ENCODE data around the gene EPHB1.

Gene EPHB1

DNA sequence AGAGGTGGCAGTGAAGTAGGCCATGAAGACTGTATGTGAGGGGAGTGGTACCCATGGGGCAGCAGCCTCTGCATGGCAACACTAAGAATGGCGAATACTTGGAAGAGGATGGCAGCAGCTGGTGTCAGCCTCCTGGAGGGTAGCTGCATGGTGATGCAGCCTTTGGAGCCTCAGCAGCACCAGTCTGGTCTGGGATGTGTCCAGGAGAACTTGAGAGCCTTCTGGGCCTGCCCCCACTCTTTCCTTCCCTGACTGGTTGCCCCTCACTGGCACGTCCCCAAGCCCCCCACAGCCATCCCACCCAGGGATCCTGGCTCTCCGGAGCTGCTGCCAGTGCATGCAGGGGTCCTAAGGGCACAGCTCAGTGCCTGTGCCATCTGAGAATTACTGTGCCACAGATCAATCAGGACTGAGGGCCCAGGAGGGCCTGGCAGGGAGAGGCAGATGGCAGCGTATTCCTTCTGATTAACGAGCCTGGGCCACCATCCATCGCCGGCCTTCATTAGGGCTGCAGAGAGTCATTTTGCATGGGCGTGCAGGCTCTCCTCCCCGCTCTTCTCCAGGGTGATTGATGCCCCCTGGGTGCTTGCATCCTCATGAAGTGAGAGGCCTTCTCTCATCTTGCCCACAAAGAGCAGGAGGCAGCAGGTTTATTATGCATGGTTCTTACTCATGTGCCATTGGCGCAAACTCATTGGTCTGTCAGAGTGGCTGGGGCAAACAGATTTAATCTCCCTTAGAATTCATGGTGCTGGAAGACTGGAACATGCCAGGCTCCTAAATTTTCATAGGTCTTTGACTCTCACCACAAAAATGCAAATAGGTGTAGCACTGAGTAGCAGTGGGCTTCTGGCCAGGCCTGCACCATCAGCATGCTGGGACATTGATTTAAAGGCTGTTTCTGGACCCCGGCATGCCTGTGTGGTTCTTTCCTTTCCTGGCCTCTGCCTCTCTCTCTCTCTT, 116.8 kb downstream of the EPHB1 start:
- DNase-seq (ENCODE audit: low read depth): no peak

- no peak for DNase-seq (ENCODE audit: low read depth)
Measured at GRCh38 chr3:134916276-134916961, 121.4 kb downstream of the EPHB1 start.

GRCh38 chr3:134917631-134918030, 122.6 kb downstream of the EPHB1 start:
- DNase-seq (ENCODE audit: low read depth): no peak

- DNase-seq (ENCODE audit: low read depth): no peak
Measured at GRCh38 chr3:134918441-134918840, 123.4 kb downstream of the EPHB1 start.

GRCh38 chr3:134922101-134922500, 127.0 kb downstream of the EPHB1 start:
- DNase-seq (ENCODE audit: low read depth): no peak

- DNase-seq (ENCODE audit: low read depth): no peak
Measured at GRCh38 chr3:134922866-134923265, 127.8 kb downstream of the EPHB1 start.

DNA sequence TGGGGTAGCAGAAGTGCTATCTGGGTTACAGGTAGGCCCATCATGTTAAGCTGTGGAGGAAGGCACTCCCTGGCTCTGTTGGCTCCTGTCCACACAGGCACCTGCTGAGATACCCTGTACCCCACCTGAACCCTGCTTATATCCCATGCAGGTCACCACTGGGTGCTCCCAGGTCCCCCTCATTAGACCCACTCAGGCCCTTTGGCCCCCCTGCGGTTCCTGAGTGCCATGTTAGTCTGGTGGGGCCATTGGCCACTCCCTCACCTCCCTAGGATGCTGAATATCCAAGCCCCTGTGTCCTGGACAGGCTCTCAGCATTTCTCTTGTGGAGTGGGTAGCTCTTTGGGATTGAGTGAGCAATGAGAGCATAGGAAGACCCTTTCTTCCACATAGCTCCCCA, 128.2 kb downstream of the EPHB1 start:
- DNase-seq (ENCODE audit: low read depth): no peak

GRCh38 chr3:134927599-134927998, 132.5 kb downstream of the EPHB1 start:
- DNase-seq (ENCODE audit: low read depth): no peak

- no peak for DNase-seq (ENCODE audit: low read depth)
Measured at GRCh38 chr3:134928392-134928791, 133.3 kb downstream of the EPHB1 start.

- no peak for DNase-seq (ENCODE audit: low read depth)
Measured at GRCh38 chr3:134928819-134929218, 133.8 kb downstream of the EPHB1 start.

- no peak for DNase-seq (ENCODE audit: low read depth)
Measured at GRCh38 chr3:134929976-134930375, 134.9 kb downstream of the EPHB1 start.

- DNase-seq (ENCODE audit: low read depth): no peak
Measured at GRCh38 chr3:134931045-134931785, 136.2 kb downstream of the EPHB1 start.

DNA sequence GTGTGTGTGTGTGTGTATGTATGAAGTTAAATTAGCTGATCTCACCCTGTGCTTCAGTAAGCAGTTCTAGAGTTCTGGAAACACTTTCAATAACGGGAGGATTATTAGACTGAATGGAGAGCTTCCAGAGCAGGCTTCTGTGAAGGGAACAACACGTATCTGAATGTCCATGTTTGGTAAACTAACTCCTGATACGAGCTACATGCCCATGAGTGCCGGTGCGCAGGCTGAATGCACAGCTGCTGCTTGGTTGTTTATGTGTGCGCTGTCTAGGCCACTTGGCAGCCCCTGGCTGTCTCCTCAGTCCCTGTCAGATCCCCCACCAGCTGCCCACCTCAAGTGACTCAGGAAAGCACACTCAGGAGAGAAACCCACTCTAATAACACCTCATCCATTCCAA, 137.0 kb downstream of the EPHB1 start:
- no peak for DNase-seq (ENCODE audit: low read depth)

DNA sequence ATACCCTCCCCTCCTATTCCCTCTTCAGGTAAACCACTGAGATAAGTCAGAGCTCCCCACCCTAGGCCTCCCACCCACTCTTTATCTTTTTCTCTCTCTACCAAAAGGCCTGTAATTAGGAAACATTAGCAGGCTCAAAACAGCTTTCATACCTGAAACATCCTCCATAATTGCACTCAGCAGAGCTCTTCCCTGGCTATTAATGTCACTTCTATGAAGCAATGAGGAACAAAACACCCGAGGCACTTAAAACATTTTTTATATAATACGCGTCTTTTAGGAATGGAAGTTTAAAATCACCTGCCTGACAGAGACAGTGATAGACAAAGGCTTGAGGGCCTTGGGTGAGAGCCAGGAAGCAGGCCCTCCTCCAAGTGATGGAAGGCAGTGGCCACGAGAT, 138.9 kb downstream of the EPHB1 start:
- DNase-seq (ENCODE audit: low read depth): no peak

DNA sequence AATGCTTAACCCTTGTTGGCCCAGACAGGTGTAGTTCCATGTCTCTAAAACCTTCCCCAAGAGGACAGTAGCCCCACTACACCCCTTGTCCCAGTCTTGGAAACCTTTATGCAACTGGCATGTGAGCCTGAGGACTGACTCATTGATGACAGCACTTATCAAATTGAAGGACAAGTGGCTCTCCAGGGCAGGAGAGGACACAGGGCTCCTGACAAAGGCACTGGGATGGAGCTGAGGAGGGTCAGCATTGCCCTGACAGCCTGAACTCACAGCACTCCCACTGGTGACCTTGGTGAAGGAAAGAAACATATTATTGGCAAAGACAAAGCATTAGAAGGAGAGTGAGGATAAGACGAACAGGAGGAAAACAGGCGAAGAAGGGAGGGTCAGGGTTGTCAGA, 139.9 kb downstream of the EPHB1 start:
- DNase-seq (ENCODE audit: low read depth): no peak

GRCh38 chr3:134937256-134938028, 142.4 kb downstream of the EPHB1 start:
- DNase-seq (ENCODE audit: low read depth): no peak

DNA sequence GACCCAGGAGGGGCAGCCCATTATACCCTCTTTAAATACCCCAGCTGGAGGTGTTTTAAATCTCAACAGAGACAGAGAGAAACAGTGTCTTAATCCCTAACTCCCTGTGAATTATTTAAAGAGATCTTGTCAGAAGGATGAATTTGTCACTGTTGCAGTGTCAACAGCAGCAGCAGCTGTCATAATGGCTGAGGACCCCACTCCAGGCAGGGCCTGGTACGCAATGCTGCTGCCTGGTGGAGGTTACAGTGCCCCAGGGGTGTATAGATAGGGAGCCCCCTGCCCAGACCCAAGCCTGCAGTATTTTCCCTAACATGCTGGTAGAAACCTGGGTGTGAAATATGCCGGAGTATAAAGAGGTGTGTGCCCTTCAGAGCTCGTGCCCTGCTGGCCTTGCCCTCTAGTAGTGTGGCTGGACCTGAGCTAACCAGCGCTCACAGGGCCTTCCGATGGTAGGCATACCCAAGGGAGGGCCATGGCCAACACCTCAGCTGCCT, 143.0 kb downstream of the EPHB1 start:
- no peak for DNase-seq (ENCODE audit: low read depth)

- DNase-seq (ENCODE audit: low read depth): no peak
Measured at GRCh38 chr3:134939978-134940377, 144.9 kb downstream of the EPHB1 start.

DNA sequence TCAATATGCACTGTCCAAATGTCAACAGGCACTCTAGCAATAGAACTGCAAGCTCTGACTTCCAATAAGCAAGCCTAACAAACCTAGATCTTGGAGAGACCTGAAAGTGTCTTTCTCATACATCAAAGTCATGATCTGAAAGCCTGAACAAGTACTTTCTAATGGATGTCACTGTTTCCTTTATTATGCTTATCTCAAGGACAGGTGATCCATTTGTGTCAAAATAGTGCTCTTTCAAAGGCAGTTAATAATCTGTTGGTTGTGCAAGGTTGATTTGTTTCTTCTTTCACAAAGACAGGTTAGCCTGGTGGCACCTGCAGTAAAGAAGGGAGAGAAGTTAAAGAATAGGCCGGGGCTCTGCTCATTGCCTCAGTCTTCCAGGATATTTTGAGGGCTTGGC, 146.8 kb downstream of the EPHB1 start:
- DNase-seq (ENCODE audit: low read depth): no peak

- no peak for DNase-seq (ENCODE audit: low read depth)
Measured at GRCh38 chr3:134944429-134944828, 149.4 kb downstream of the EPHB1 start.

GRCh38 chr3:134949150-134949549, 154.1 kb downstream of the EPHB1 start:
- no peak for DNase-seq (ENCODE audit: low read depth)

DNA sequence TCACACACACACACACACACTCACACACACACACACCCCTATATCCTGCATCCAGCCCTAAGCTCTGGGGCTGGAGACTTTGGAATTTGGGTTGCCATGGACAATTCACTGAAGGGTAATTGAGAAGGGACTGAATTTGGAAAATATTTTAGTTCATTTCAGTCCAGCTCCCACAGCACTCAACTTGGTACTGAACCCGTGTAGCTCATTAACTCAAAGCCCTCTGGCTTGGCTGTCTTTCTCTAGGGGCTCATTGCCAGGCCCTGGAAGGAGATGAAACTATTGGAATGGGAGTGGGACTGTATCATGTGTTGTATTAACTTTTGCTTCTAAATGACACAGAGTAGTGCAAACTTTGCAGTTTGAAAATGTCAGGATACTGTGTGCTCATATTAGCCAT, 157.3 kb downstream of the EPHB1 start:
- DNase-seq (ENCODE audit: low read depth): no peak

All from GM04503 (cell line).